ENCODE measurements around the gene INTS6.

INTS6 gene

GRCh38 chr13:51494156-51494555 lies 41.3 kb upstream of the INTS6 start:
- ATAC-seq, result peak; percentile 39; the same call in 2 of the 3 replicates
- TF ChIP-seq ZNF565 (CRISPR knock-in tag; conservative IDR thresholded peaks at IDR 0.05; ENCODE audit: low read depth) (no peak), ZFP30 (CRISPR knock-in tag; IDR thresholded peaks at IDR 0.05) (no peak), SNAI2 (CRISPR knock-in tag; IDR thresholded peaks at IDR 0.05) (no peak), TSHZ2 (CRISPR knock-in tag; IDR thresholded peaks at IDR 0.05) (no peak), CSRNP3 (CRISPR knock-in tag; IDR thresholded peaks at IDR 0.05) (no peak), ISL1 (CRISPR knock-in tag; IDR thresholded peaks at IDR 0.05) (no peak), TOX (CRISPR knock-in tag; IDR thresholded peaks at IDR 0.05; ENCODE audit: borderline replicate concordance) (no peak), BACH2 (CRISPR knock-in tag; IDR thresholded peaks at IDR 0.05; ENCODE audit: borderline replicate concordance) (no peak), GLIS3 (CRISPR knock-in tag; IDR thresholded peaks at IDR 0.05) (no peak), ZFP3 (CRISPR knock-in tag; IDR thresholded peaks at IDR 0.05) (no peak), ZNF8 (CRISPR knock-in tag; IDR thresholded peaks at IDR 0.05) (no peak), CSDC2 (CRISPR knock-in tag; IDR thresholded peaks at IDR 0.05) (no peak), ARNTL (CRISPR knock-in tag; IDR thresholded peaks at IDR 0.05; ENCODE audit: borderline replicate concordance, low read depth) (no peak), ZNF70 (CRISPR knock-in tag; IDR thresholded peaks at IDR 0.05) (no peak)
- TF ChIP-seq, protein P1, sequence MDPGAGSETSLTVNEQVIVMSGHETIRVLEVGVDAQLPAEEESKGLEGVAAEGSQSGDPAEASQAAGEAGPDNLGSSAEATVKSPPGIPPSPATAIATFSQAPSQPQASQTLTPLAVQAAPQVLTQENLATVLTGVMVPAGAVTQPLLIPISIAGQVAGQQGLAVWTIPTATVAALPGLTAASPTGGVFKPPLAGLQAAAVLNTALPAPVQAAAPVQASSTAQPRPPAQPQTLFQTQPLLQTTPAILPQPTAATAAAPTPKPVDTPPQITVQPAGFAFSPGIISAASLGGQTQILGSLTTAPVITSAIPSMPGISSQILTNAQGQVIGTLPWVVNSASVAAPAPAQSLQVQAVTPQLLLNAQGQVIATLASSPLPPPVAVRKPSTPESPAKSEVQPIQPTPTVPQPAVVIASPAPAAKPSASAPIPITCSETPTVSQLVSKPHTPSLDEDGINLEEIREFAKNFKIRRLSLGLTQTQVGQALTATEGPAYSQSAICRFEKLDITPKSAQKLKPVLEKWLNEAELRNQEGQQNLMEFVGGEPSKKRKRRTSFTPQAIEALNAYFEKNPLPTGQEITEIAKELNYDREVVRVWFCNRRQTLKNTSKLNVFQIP (CRISPR knock-in tag; IDR thresholded peaks at IDR 0.05; ENCODE audit: borderline replicate concordance, low read depth), result no peak
- TF ChIP-seq, protein P2, sequence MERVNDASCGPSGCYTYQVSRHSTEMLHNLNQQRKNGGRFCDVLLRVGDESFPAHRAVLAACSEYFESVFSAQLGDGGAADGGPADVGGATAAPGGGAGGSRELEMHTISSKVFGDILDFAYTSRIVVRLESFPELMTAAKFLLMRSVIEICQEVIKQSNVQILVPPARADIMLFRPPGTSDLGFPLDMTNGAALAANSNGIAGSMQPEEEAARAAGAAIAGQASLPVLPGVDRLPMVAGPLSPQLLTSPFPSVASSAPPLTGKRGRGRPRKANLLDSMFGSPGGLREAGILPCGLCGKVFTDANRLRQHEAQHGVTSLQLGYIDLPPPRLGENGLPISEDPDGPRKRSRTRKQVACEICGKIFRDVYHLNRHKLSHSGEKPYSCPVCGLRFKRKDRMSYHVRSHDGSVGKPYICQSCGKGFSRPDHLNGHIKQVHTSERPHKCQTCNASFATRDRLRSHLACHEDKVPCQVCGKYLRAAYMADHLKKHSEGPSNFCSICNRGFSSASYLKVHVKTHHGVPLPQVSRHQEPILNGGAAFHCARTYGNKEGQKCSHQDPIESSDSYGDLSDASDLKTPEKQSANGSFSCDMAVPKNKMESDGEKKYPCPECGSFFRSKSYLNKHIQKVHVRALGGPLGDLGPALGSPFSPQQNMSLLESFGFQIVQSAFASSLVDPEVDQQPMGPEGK (CRISPR knock-in tag; IDR thresholded peaks at IDR 0.05; ENCODE audit: borderline replicate concordance), result no peak

GRCh38 chr13:51488212-51488611 lies 35.4 kb upstream of the INTS6 start:
- ATAC-seq, result no peak
- no peak for TF ChIP-seq SNAI2 (CRISPR knock-in tag; IDR thresholded peaks at IDR 0.05)
- no peak for TF ChIP-seq BACH2 (CRISPR knock-in tag; IDR thresholded peaks at IDR 0.05; ENCODE audit: borderline replicate concordance)
- no peak for TF ChIP-seq TOX (CRISPR knock-in tag; IDR thresholded peaks at IDR 0.05; ENCODE audit: borderline replicate concordance)
- TF ChIP-seq ARNTL (CRISPR knock-in tag; IDR thresholded peaks at IDR 0.05; ENCODE audit: borderline replicate concordance, low read depth), result no peak
- TF ChIP-seq ZFP30 (CRISPR knock-in tag; IDR thresholded peaks at IDR 0.05), result no peak
- TF ChIP-seq, protein P1 (CRISPR knock-in tag; IDR thresholded peaks at IDR 0.05; ENCODE audit: borderline replicate concordance, low read depth), result no peak
- no peak for TF ChIP-seq CSRNP3 (CRISPR knock-in tag; IDR thresholded peaks at IDR 0.05)
- TF ChIP-seq ZNF8 (CRISPR knock-in tag; IDR thresholded peaks at IDR 0.05), result no peak
- no peak for TF ChIP-seq ZNF565 (CRISPR knock-in tag; conservative IDR thresholded peaks at IDR 0.05; ENCODE audit: low read depth)
- no peak for TF ChIP-seq ISL1 (CRISPR knock-in tag; IDR thresholded peaks at IDR 0.05)
- no peak for TF ChIP-seq GLIS3 (CRISPR knock-in tag; IDR thresholded peaks at IDR 0.05)
- no peak for TF ChIP-seq ZNF70 (CRISPR knock-in tag; IDR thresholded peaks at IDR 0.05)
- TF ChIP-seq TSHZ2 (CRISPR knock-in tag; IDR thresholded peaks at IDR 0.05), result no peak
- TF ChIP-seq TCF4 (CRISPR knock-in tag; IDR thresholded peaks at IDR 0.05; ENCODE audit: borderline replicate concordance), result no peak
- TF ChIP-seq, protein P2 (CRISPR knock-in tag; IDR thresholded peaks at IDR 0.05; ENCODE audit: borderline replicate concordance), result no peak
- TF ChIP-seq ZFP3 (CRISPR knock-in tag; IDR thresholded peaks at IDR 0.05), result no peak
- no peak for TF ChIP-seq RARB (CRISPR knock-in tag; IDR thresholded peaks at IDR 0.05)
- TF ChIP-seq CSDC2 (CRISPR knock-in tag; IDR thresholded peaks at IDR 0.05), result no peak
- TF ChIP-seq ZC3H10 (CRISPR knock-in tag; IDR thresholded peaks at IDR 0.05), result no peak
- TF ChIP-seq PPARA (CRISPR knock-in tag; IDR thresholded peaks at IDR 0.05; ENCODE audit: borderline replicate concordance), result no peak
